Liver (tissue), 9 donors: ENCODE measurements around the gene MICOS13. TPM values are rescaled to one million over a fixed set of nuclear protein-coding genes. Genes with fewer than 3 reads are reported as not detected.
A peak's percentile ranks its signal among the peaks of the same experiment; 100 is the strongest.

Source experiments
- DNase-seq: peaks from one replicate; pipeline ENCODE4 v3.0.0-alpha.2; 2017; ENCODE audit warnings: low spot score
- H3K27ac ChIP-seq, 2 donors: one replicate each; pipeline ENCODE4 v1.7.0; 2013; ENCODE audit warnings: inconsistent platforms in 2 of 2, low read length in 2 of 2, control low read depth in 1 of 2, low read depth in 1 of 2, mild to moderate bottlenecking in 1 of 2
- H3K27me3 ChIP-seq, 4 donors: one replicate each; pipeline versions ENCODE4 v1.6.1 to v1.7.0; 2013; ENCODE audit warnings: low read length in 3 of 4, inconsistent platforms in 1 of 4, mild to moderate bottlenecking in 1 of 4, moderate library complexity in 1 of 4; ENCODE audit not compliant: control insufficient read depth in 4 of 4, insufficient read depth in 4 of 4
- H3K36me3 ChIP-seq, 4 donors: one replicate each; pipeline versions ENCODE4 v1.6.1 to v1.7.0; 2013; ENCODE audit warnings: low read length in 3 of 4, mild to moderate bottlenecking in 3 of 4, low read depth in 1 of 4, moderate library complexity in 1 of 4; ENCODE audit not compliant: control insufficient read depth in 4 of 4, insufficient read depth in 3 of 4
- H3K4me1 ChIP-seq, 4 donors: one replicate each; pipeline versions ENCODE4 v1.6.1 to v1.7.0; 2013; ENCODE audit warnings: low read length in 3 of 4, mild to moderate bottlenecking in 3 of 4, moderate library complexity in 1 of 4; ENCODE audit not compliant: control insufficient read depth in 4 of 4, insufficient read depth in 4 of 4
- H3K4me3 ChIP-seq, 3 donors: one replicate each; pipeline versions ENCODE4 v1.6.1 to v1.7.0; 2013; ENCODE audit warnings: low read length in 3 of 3, control low read depth in 1 of 3, low read depth in 1 of 3, mild to moderate bottlenecking in 1 of 3
- H3K9ac ChIP-seq, 2 donors: one replicate each; pipeline ENCODE4 v1.7.0; 2013; ENCODE audit warnings: low read length in 2 of 2, mild to moderate bottlenecking in 2 of 2, moderate library complexity in 2 of 2, control low read depth in 1 of 2, low read depth in 1 of 2
- H3K9me3 ChIP-seq, 4 donors: one replicate each; pipeline versions ENCODE4 v1.6.1 to v1.7.0; 2013; ENCODE audit warnings: low read length in 3 of 4; ENCODE audit not compliant: control insufficient read depth in 4 of 4
- ATF3 ChIP-seq: IDR thresholded peaks from 2 replicates; pipeline ENCODE4 v1.6.1; 2016; ENCODE audit warnings: antibody characterized with exemption
- CTCF ChIP-seq: fragments of 150-350 bp; IDR thresholded peaks from 2 replicates; pipeline ENCODE4 v1.5.1; 2017; ENCODE audit warnings: improper control_type of control experiment, low read depth, low read length; ENCODE audit not compliant: missing input control
- EGR1 ChIP-seq, 2 donors: IDR thresholded peaks; 2 replicates each; pipeline ENCODE4 v1.6.1; 2016 to 2018; ENCODE audit warnings: antibody characterized with exemption in 2 of 2, low read depth in 2 of 2
- FOXA1 ChIP-seq: IDR thresholded peaks from 2 replicates; pipeline ENCODE4 v1.6.1; 2016; ENCODE audit warnings: antibody characterized with exemption
- FOXA2 ChIP-seq: IDR thresholded peaks from 2 replicates; pipeline ENCODE4 v1.6.1; 2016; ENCODE audit warnings: antibody characterized with exemption
- GABPA ChIP-seq, 2 donors: IDR thresholded peaks in 1 of 2; conservative IDR thresholded peaks in 1 of 2; 2 replicates each; pipeline ENCODE4 v1.6.1; 2016; ENCODE audit warnings: antibody characterized with exemption in 2 of 2, mild to moderate bottlenecking in 1 of 2, moderate library complexity in 1 of 2
- HNF4A ChIP-seq, 2 donors: conservative IDR thresholded peaks; 2 replicates each; pipeline ENCODE4 v1.6.1; 2016; ENCODE audit warnings: antibody characterized with exemption in 2 of 2, mild to moderate bottlenecking in 2 of 2
- HNF4G ChIP-seq: IDR thresholded peaks from 2 replicates; pipeline ENCODE4 v1.6.1; 2016; ENCODE audit warnings: antibody characterized with exemption
- JUND ChIP-seq, 2 donors: IDR thresholded peaks; 2 replicates each; pipeline ENCODE4 v1.6.1; 2016; ENCODE audit warnings: antibody characterized with exemption in 2 of 2
- MAX ChIP-seq: IDR thresholded peaks from 2 replicates; pipeline ENCODE4 v1.6.1; 2016; ENCODE audit warnings: antibody characterized with exemption
- NR2F2 ChIP-seq: IDR thresholded peaks from 2 replicates; pipeline ENCODE4 v1.6.1; 2016; ENCODE audit warnings: antibody characterized with exemption
- RAD21 ChIP-seq, 2 donors: IDR thresholded peaks; 2 replicates each; pipeline ENCODE4 v1.6.1; 2016; ENCODE audit warnings: antibody characterized with exemption in 2 of 2, mild to moderate bottlenecking in 2 of 2
- REST ChIP-seq: IDR thresholded peaks from 2 replicates; pipeline ENCODE4 v1.6.1; 2016; ENCODE audit warnings: antibody characterized with exemption, mild to moderate bottlenecking
- RXRA ChIP-seq, 2 donors: IDR thresholded peaks; 2 replicates each; pipeline ENCODE4 v1.6.1; 2017 to 2018; ENCODE audit warnings: antibody characterized with exemption in 2 of 2, mild to moderate bottlenecking in 1 of 2
- SP1 ChIP-seq: IDR thresholded peaks from 2 replicates; pipeline ENCODE4 v1.6.1; 2018; ENCODE audit warnings: antibody characterized with exemption, mild to moderate bottlenecking
- TAF1 ChIP-seq: conservative IDR thresholded peaks from 2 replicates; pipeline ENCODE4 v1.6.1; 2016; ENCODE audit warnings: antibody characterized with exemption, mild to moderate bottlenecking
- YY1 ChIP-seq: IDR thresholded peaks from 2 replicates; pipeline ENCODE4 v1.6.1; 2016; ENCODE audit warnings: antibody characterized with exemption, mild to moderate bottlenecking
- ZBTB33 ChIP-seq: IDR thresholded peaks from 2 replicates; pipeline ENCODE4 v1.6.1; 2016; ENCODE audit warnings: antibody characterized with exemption
- WGBS: extraction: QIAGEN DNeasy Blood & Tissue Kit; methylation state at CpG from one replicate; pipeline ENCODE4 v1.1.7; 2013; 5-methylcytosine and 5-hydroxymethylcytosine counted together
- polyA plus RNA-seq, 2 donors: library from polyadenylated mRNA; stranded (reverse) in 1 of 2; unstranded in 1 of 2; fragments of 200-250 nt in 1 of 2; fragments of >200 nt in 1 of 2; fragmentation: Nextera tagmentation in 1 of 2; extraction: Ambion mirVana in 1 of 2; gene quantifications; one replicate each; pipeline versions ENCODE4 v1.2.1 to v1.2.3, GENCODE V29; 2013 to 2015
- total RNA-seq, 2 donors: library from RNA; depleted of rRNA; stranded (reverse); fragments of >200 nt; gene quantifications; one replicate each; pipeline ENCODE4 v1.2.3, GENCODE V29; 2014
- donor health status: healthy.
- donor health status: healthy.
- donor health status: healthy.
- donor health status: healthy.
- donor health status: healthy.

The MICOS13 gene
- total and polyA plus RNA-seq, 4 donors, result 11.5 to 84.0 (median 30.8) TPM

GRCh38 chr19:5680084-5680436 is 256 bp downstream of the MICOS13 start:
- H3K27me3 ChIP-seq, result no peaks in the 10 kb centered on the region
- H3K4me3 ChIP-seq, result peak overlapping the region; percentile 72 to 96 (median 96)
- TF ChIP-seq RAD21 (IDR thresholded peaks at IDR 0.05), result no peak
- TF ChIP-seq MAX, result no peak
- no peak for TF ChIP-seq HNF4A (conservative IDR thresholded peaks at IDR 0.05)
- TF ChIP-seq ZBTB33, result no peak
- no peak for TF ChIP-seq FOXA1
- TF ChIP-seq YY1, result no peak
- TF ChIP-seq FOXA2, result no peak
- no peak for TF ChIP-seq NR2F2
- TF ChIP-seq EGR1 (IDR thresholded peaks at IDR 0.05; ENCODE audit: low read depth in 2 of 2), result no peak
- TF ChIP-seq RXRA (IDR thresholded peaks at IDR 0.05), result no peak
- no peak for TF ChIP-seq GABPA (IDR thresholded peaks at IDR 0.05 in 1 of 2, conservative IDR thresholded peaks at IDR 0.05 in 1 of 2)
- no peak for TF ChIP-seq HNF4G
- TF ChIP-seq TAF1, result no peak
- no peak for TF ChIP-seq REST
- TF ChIP-seq SP1, result no peak
- no peak for TF ChIP-seq JUND (IDR thresholded peaks at IDR 0.05)
- TF ChIP-seq ATF3, result no peak
- TF ChIP-seq CTCF, result no peak
- no peak for DNase-seq
- H3K36me3 ChIP-seq, result no peaks in the 10 kb centered on the region
- under 1% methylated on average over 23 of the region's 23 CpGs for WGBS
- peaks cover 4 to 22% (median 13%) of the 10 kb centered on the region in 4 donors for H3K4me1 ChIP-seq
- no peaks in the 10 kb centered on the region for H3K9me3 ChIP-seq
- H3K27ac ChIP-seq, result peak overlapping the region; percentile 66 to 78
- H3K9ac ChIP-seq, result peak overlapping the region; percentile 88 to 92
